ENCODE measurements around the gene TMEM213. TPM values are rescaled to one million over a fixed set of nuclear protein-coding genes. Genes with fewer than 3 reads are reported as not detected.

Gene TMEM213
- total RNA-seq, 3 donors from 2014 or later (not counting 1 experiment from before 2014, with no cell fraction given): not detected

- Histone ChIP-seq H3K36me3 (ENCODE audit: control insufficient read depth, insufficient read depth, low read length) (no peaks in the 10 kb centered on the region), H3K9me3 (ENCODE audit: control insufficient read depth, insufficient read depth, low read length) (no peaks in the 10 kb centered on the region), H3K4me1 (ENCODE audit: control insufficient read depth, insufficient read depth, low read length) (peaks cover 12% of the 10 kb centered on the region), H3K27ac (ENCODE audit: low read length) (no peak overlapping the region), H3K27me3 (ENCODE audit: control insufficient read depth, insufficient read depth, low read length) (no peaks in the 10 kb centered on the region), H3K4me3 (ENCODE audit: low read length) (no peak overlapping the region)
- H3K36me3 Mint-ChIP-seq: no peaks in the 10 kb centered on the region
- peaks cover 0 to 2% of the 10 kb centered on the region in 2 donors for H3K27me3 Mint-ChIP-seq (ENCODE audit: low read depth in 2 of 2)
- peaks cover 9 to 14% of the 10 kb centered on the region in 2 donors for H3K4me1 Mint-ChIP-seq
- DNase-seq: no peak
- H3K9me3 Mint-ChIP-seq: no peaks in the 10 kb centered on the region
- no peak for TF ChIP-seq CTCF (IDR thresholded peaks at IDR 0.05)
- no peak for ATAC-seq
- H3K4me3 Mint-ChIP-seq: no peak overlapping the region
- WGBS (ENCODE audit: insufficient coverage): 91% methylated on average over 4 of the region's 5 CpGs
- intact Hi-C loops (cut with micrococcal nuclease): no loop called here
- no peak overlapping the region for H3K27ac Mint-ChIP-seq
Observed at GRCh38 chr7:138873220-138873892, 75.6 kb downstream of the TMEM213 start.

GRCh38 chr7:138875794-138876193 is 78.0 kb downstream of the TMEM213 start:
- Mint-ChIP-seq H3K4me1 (peaks cover 9 to 14% of the 10 kb centered on the region in 2 donors), H3K4me3 (no peak overlapping the region), H3K27ac (peak overlapping the region; percentile 58 to 72), H3K27me3 (ENCODE audit: low read depth in 2 of 2) (no peaks in the 10 kb centered on the region), H3K9me3 (no peaks in the 10 kb centered on the region), H3K36me3 (no peaks in the 10 kb centered on the region)
- Histone ChIP-seq H3K27ac (ENCODE audit: low read length) (no peak overlapping the region), H3K27me3 (ENCODE audit: control insufficient read depth, insufficient read depth, low read length) (no peaks in the 10 kb centered on the region), H3K36me3 (ENCODE audit: control insufficient read depth, insufficient read depth, low read length) (no peaks in the 10 kb centered on the region), H3K4me3 (ENCODE audit: low read length) (no peak overlapping the region), H3K9me3 (ENCODE audit: control insufficient read depth, insufficient read depth, low read length) (no peaks in the 10 kb centered on the region), H3K4me1 (ENCODE audit: control insufficient read depth, insufficient read depth, low read length) (peaks cover 12% of the 10 kb centered on the region)
- peak; percentile 98 to 99 (median 98) for ATAC-seq
- intact Hi-C loops (cut with micrococcal nuclease): loop anchor here (2.0 kb wide), 1 partner anchor 123 kb away; no protein-coding TSS in a partner anchor
- no peak for TF ChIP-seq CTCF (IDR thresholded peaks at IDR 0.05)
- peak; percentile 47 to 84 for DNase-seq
- WGBS (ENCODE audit: insufficient coverage): 39% methylated on average over 9 of the region's 9 CpGs

GRCh38 chr7:138876326-138876725 is 78.5 kb downstream of the TMEM213 start:
- intact Hi-C loops (cut with micrococcal nuclease): loop anchor here (2.0 kb wide), 1 partner anchor 124 kb away; no protein-coding TSS in a partner anchor
- 85% methylated on average over 2 of the region's 4 CpGs for WGBS (ENCODE audit: insufficient coverage)
- peak in 1 of 3 donors; percentile 2 for ATAC-seq

More at GRCh38 chr7:138876326-138876725, 78.5 kb downstream of the TMEM213 start:
- H3K9me3 Mint-ChIP-seq: no peaks in the 10 kb centered on the region
- no peaks in the 10 kb centered on the region for H3K36me3 ChIP-seq (ENCODE audit: control insufficient read depth, insufficient read depth, low read length)
- H3K36me3 Mint-ChIP-seq: no peaks in the 10 kb centered on the region
- DNase-seq: no peak
- H3K27me3 Mint-ChIP-seq (ENCODE audit: low read depth in 2 of 2): peaks cover 0 to 1% of the 10 kb centered on the region in 2 donors
- no peak overlapping the region for H3K4me3 Mint-ChIP-seq
- no peak overlapping the region for H3K4me3 ChIP-seq (ENCODE audit: low read length)
- TF ChIP-seq CTCF (IDR thresholded peaks at IDR 0.05): no peak
- peaks cover 9 to 14% of the 10 kb centered on the region in 2 donors for H3K4me1 Mint-ChIP-seq
- H3K27ac ChIP-seq (ENCODE audit: low read length): no peak overlapping the region
- no peaks in the 10 kb centered on the region for H3K9me3 ChIP-seq (ENCODE audit: control insufficient read depth, insufficient read depth, low read length)
- peaks cover 12% of the 10 kb centered on the region for H3K4me1 ChIP-seq (ENCODE audit: control insufficient read depth, insufficient read depth, low read length)
- peak overlapping the region in 1 of 2 donors; percentile 72 for H3K27ac Mint-ChIP-seq
- H3K27me3 ChIP-seq (ENCODE audit: control insufficient read depth, insufficient read depth, low read length): no peaks in the 10 kb centered on the region

Measured in natural killer cell (primary cell).